HG02870 (cell line): ENCODE data around the gene LGALS3BP.

ENCODE experiments used
- ATAC-seq: cut with Tn5 transposase; IDR thresholded peaks from one replicate; pipeline ENCODE4 v1.9.1; 2021; ENCODE audit warnings: mild to moderate bottlenecking, moderate library complexity; ENCODE audit not compliant: unreplicated experiment

LGALS3BP gene

DNA sequence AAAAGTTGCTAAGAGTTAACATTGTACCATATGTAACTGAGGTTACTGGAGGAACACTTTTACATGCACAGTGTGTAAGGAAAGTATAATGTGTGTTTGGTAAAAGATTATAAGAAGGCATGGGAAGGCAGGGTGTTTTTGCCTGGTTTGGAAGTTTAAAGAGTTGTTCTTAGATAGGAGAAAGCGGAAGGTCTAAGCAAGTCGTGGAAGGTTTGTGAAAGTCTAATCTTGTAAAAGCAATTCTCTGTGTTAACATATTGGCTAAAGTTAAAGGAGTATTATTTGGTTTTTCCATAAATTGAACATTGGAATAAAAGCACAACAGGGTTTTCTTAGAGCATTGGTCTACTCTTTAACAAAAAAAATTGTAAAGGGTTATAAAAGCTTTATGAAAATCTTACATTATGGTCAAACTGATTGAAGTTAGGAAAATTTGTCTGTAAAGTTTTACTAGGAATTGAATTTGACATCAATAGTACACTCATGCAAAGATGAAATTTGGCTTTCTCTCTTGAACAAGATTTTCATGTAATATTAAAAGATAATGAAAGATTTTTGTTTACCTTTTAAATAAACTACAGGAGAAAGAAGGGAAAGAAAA is 34.5 kb upstream of the LGALS3BP start:
- no peak for ATAC-seq

DNA sequence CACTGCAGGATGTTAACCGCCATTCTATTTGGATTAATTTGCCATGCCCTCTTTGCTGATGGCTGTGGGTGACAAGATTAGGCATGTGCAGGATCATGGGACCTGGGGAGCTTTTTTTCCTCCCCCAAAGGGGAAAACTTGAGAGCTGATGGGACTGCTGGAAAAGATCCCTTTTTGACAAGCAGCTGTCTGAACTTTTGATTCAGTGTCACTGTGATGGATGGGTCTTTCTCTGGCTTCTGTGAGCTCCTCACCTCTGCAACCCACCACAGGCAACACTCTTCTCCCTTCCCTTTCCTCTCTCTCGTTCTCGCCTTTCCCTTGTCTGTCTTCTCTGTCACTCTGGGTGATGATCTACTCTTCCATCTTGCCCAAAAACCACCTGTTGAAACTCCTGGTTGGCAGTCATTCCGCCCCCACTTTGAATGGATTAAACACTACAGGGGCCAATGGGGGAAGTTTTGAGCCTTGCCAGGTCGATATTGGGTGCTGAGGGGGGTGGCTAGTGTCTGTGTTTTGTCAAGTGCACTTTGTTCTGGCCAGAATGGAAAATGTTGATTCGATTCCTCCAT is 32.9 kb upstream of the LGALS3BP start:
- ATAC-seq: no peak

DNA sequence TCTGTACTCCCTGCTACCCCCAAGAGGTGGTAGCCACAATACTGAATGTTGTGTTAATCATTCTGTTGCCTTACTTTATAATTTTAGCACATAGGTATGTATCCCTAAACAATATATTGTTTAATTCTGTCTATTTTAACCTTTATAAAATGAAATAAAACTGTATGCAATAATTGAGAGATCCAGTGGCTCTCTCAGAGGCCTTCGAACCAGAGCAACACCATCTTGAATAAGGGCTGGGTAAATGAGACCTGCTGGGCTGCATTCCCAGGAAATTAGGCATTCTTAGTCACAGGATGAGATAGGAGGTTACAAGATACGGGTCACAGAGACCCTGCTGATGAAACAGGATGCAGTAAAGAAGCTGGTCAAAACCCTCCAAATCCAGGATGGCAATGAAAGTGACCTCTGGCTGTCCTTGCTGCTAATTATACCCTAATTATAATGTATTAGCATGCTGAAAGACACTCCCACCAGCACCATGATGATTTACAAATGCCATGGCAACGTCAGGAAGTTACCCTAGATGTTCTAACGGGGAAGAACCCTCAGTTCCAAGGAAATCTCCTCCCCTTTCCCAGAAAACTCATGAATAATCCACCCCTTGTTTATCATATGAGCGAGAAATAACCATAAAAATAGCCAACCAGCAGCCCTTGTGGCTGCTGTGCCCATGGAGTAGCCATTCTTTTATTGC is 31.9 kb upstream of the LGALS3BP start:
- ATAC-seq: no peak

DNA sequence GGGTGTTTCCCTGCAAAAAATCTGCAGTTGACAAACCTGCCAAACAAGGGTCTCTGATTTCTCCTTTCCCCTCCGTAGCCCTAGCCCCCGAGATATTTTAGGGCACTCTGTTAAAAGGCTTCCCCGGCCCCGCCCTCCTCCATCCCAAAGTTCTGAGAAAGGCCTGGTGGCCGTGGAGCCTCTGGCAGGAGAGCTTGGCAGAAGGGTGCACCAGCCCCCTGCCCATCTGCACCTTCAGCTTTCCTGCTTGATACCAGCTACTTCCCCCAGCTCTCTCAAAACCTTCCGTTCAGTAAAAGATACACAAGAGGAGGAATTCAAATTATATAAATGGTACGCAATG is 30.6 kb upstream of the LGALS3BP start:
- ATAC-seq: no peak

DNA sequence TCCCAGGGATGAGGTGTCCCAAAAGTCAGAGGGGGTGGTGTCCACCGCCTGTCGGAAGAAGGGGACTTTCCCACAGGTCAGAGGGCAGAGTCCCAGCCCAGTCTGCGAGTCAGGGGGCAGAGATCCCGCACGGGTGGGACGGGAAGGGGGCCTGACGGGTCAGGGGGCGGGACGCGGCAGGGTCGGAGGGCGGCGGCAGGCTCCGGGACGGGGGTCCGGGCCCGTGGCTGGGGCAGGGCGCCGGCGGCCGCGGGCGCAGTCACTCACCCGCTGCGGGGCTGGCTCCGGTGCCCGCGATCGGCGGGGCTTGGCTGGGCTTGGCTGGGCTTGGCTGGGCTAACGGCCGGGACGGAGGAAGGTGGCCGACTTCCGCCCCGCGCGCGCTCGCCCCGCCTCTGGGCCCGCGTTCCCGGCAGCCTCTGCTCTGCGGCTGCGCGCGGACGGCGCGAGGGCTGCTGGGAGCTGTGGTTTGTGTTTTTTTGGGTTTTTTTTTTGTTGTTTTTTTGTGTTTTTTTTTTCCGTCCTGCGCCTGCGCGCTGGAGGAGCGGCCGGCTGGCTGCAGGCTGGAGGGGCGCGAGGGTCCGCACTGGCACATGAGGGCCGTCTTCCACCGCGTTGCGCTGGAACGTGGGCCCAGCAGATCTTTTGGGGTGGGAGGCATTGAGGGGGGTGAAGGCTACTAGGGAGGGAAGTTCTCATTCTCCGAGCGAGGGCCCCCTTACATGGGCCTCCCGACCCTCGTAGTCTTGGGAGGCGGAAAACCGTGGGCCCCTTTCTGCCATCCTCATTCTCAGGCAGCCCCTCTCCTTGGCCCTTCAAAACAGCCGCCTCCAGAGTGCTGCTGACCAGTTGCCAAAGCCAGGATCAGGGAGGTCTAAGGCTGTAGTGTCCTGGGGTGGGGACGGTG is 29.9 kb upstream of the LGALS3BP start, which contains the start of gene CANT1:
CANT1 (minus strand) TSS at position 368 of the 907 bp plus-strand sequence. CDS start 12,142 bp downstream, outside the sequence.
- ATAC-seq: peak; percentile 81

DNA sequence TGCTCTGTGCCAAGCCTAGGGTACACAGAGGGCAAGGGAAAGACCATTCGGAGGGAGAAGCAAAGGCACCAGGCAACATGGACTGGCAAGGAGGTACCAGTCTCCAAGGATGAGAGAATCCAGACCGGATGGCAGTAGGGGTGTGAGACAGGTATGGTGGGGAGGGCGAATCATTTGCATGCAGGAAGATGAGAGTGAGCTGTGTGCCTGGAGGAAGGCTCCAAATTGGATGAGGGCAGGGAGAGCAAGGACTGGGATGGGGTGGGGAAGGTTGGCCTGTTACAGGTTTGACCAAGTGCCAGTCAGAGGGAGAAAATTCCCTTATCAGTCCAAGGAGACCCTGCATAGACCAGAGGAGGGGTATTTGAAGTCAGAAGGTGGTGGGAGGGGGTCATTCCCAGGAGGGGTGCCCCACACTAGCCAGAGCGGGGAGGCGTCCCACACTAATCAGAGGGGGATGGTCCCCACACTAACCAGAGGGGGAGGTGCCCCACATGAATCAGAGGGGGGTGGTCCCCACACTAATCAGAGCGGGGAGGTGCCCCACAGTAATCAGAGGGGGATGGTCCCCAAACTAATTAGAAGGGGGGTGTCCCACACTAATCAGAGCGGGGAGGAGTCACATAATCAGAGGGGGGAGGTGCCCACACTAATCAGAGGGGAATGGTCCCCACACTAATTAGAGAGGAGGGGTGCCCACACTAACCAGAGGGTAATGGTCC is 29.1 kb upstream of the LGALS3BP start:
- no peak for ATAC-seq

DNA sequence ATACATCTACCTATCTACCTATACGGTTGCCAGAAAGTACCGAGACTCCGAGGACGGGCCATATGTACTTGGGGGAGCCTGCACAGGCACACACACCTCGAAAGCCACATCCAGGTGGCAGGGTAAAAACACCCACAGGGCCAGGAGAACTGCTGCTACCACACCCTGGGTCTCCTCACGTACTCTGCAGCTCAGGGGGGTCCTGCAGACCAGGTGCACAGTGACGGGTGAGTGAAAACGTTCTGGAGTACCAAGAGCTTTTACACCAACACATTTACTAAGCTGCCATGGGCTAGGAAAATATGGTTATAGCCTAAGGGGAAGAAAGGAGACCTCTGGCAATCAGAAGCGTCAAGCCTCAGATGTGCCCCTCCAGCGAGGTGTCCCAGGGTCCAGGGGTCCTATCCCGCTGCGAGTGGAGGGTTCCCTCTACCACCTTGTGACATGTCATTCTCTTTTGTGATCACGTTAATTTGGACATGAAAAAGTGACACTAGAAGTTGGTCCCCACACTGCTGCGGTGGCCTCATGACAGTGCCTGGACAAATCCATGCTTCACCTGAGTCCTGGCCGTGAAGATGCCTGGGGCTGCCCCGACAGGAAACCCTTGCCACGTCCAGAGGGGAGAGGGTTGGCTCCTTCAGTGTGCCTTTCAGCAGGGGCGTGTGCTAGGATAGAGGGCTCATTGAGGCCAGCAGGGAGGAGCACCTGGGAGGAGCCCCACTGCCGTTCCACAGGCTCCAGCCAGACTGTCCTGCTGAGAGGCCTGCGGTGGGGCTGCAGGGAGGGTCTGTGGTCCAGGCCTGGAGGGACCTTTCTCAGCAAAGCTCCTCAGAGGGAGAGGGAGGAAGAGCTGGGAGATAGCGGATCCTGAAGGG is 28.0 kb upstream of the LGALS3BP start:
- no peak for ATAC-seq

DNA sequence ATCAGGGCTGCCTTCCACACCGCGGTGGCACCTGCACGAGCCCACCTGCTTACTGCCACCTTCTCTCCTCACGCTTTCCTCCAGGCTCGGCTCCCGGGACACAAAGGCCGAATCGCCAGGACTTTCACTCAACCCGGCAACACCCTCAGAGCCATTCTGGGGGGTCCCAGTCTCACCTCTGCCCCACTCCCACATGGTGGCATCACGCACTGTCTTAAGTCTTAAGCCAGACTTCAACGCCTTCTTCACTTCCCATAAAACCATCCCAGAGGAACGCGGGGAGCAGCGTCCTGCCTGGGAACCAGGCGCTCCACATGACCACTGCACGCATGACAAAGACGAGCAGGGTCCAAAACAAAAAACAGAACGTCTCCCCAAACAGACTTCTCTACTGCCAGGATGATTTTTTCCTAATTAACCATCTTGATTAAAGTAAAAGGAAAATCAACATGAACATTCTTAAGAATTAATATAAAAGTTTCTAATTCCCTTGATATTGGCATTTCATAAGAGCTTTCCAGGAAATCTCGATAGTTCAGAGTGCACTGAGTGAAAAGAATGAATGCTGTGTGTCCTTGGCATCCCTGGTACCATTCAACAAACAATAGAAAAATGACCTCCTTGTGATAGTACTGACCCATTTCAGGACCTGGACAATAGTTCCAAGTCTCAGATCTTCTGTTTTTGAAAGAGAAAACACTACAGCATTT is 27.2 kb upstream of the LGALS3BP start:
- no peak for ATAC-seq

DNA sequence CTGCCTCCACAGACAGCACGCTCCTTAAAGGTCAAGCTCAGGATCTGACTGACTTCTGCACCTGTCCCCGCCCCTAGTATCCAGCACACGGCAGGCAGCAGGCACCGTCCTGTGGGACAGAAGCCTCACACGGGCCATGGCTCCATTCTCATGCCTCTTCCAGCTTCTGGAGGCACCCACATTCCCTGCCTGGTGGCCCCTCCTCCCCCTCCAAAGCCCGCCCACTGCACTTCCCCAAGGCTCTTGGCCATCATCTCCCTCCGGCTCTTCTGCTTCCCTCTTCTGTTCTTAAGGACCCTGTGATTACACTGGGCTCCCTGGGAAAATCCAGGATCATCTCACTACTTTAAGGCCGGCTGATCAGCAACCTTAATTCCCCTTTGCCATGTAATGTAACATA is 26.3 kb upstream of the LGALS3BP start:
- no peak for ATAC-seq

DNA sequence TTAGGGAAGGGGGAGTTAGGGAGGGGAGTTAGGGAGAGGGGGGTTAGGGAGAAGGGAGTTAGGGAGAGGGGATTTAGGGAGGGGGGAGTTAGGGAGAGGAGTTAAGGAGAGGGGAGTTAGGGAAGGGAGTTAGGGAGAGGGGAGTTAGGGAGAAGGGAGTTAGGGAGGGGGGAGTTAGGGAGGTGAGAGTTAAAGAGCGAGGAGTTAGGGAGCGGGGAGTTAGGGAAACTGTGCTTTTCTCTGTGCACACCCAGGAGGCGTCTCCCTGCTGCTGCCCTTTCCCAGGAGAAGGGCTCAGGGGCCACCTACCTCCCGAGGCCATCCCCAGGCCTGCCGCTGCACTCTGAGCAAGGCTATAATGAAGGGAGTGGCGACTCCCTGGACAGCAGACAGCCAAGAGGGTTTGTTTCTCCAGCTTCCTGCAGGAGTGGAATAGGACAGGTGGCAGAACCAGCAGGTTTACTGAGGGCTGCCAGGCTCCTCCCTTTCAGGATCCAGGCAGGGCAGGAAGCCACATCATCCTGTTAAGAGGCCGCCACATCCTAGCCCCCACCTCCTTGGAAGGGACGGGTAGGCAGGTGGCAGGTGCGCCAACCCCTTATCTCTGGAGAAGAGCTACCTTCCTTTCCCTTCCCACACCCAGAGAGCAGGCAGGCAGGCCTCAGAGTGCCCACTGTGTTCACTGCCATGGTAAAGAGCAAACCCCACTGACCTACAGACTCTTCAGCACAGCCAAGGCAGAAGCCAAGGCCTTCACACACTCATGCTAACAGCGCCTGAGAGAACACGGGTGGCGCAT is 25.5 kb upstream of the LGALS3BP start:
- no peak for ATAC-seq

DNA sequence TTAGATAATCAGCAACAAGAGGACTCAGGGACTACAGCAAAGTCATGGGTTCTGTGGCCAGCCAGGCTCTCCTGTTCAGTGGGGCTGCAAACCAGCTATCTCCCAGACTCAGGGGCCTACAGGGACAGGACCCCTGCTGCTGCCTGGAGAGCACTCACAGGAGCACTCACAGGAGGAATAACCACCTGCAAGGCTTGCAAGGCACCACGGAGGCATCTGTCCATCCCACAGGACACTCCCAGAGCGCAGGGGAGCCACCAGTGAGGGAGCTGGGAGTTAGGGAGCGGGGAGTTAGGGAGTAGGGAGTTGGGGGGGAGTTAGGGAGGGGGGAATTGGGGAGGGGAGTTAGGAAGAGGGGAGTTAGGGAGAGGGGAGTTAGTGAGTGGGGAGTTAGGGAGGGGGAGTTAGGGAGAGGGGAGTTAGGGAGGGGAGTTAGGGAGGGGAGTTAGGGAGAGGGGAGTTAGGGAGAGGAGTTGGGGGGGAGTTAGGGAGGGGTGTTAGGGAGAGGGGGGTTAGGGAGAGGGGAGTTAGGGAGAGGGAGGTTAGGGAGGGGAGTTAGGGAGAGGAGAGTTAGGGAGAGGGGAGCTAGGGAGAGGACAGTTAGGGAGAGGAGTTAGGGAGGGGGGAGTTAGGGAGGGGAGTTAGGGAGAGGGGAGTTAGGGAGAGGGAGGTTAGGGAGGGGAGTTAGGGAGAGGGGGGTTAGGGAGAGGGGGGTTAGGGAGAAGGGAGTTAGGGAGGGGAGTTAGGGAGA is 24.1 kb upstream of the LGALS3BP start:
- no peak for ATAC-seq

DNA sequence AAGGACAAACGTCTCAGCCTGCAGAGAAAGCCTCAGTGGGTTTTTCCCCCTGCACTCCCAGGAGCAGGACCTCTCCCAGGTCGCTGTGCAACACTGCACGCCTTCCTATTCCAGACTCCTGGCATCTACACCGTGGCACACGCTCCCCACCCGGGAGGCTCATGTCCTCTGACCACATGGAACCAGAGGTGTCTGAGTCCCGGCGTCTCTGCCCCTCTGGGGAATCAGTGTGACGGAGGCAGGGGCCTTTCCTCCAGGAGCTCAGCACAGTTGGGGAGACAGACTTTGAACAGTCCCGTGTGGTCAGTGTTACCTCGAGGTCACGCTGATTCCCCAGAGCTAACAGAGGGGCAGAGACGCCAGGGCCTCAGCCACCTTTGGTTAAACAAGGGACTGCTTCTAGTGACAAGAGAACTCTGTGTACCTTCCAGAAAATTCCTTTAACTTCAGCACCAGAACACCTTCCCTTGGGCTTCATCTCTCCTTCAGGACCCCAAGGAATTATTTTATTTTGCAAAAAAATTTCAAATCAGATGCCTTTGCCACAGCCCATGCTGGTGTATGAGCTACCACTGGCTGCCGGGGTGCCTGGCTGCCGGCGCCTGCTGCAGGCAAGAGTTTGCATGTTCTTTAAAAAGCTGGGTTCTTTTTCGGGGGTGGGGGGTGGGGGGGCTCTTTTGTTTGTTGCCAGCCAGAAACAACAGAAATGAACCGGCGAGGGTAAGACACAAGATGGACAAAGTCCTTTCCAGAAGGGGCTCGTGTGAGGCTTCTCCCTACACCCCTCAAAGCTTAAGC is 23.3 kb upstream of the LGALS3BP start:
- ATAC-seq: no peak

DNA sequence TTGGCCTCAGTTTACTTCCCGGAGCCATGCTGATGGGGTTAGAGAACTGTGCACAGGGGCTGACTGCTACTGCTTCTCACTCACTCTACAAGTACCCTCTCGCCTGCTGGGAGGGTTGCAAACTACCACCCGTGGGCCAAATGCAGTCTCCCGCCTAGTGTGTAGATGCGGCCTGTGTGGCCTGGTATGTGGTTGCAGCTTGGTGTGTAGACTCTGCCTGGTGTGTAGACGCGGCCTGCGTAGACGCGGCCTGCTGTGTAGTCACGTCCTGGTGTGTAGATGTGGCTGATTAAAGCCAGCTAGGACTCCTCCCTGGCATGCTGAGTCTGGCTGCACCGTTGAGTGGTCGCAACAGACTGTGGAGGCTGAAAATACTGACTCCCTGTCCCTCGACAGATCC is 22.6 kb upstream of the LGALS3BP start:
- no peak for ATAC-seq

DNA sequence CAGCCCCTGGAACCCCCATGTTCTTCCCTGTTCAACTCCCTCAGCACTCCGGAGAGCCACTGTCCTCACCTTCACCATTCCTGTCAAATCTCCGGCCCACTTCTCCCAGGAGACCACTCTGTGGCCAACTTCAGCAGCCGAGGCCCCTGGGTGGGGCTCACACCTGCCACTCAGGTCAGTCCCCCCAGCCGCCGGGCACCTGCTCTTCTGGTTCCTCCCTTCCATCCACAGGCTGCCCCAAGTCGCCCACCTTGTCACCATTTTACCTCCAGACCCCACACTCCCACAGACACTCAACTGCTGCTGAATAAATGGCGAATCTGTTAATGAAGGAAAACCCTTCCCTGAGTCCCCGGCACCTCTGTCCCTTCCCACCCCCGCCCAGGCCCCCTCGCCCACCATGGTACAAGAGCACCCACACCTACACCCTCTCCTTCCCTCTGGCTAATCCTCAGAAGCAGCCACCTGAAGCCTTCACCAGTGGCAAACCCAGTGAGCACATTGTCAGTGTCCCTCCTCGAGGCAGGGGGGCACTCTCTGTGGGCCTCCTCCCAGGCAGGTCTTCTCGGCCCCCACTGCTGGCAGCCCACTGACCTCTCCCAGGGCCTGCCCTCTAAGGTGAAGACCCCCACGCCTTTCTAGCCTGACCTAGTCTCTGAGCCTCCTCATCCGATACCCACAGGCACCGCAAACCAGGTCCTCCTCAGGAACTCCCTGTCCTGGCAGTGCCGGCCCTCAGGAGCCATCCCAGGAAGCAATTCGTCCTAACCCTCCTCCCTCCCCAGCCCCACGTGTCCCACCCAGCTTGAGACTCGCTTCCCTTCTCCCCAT is 21.7 kb upstream of the LGALS3BP start:
- ATAC-seq: no peak

DNA sequence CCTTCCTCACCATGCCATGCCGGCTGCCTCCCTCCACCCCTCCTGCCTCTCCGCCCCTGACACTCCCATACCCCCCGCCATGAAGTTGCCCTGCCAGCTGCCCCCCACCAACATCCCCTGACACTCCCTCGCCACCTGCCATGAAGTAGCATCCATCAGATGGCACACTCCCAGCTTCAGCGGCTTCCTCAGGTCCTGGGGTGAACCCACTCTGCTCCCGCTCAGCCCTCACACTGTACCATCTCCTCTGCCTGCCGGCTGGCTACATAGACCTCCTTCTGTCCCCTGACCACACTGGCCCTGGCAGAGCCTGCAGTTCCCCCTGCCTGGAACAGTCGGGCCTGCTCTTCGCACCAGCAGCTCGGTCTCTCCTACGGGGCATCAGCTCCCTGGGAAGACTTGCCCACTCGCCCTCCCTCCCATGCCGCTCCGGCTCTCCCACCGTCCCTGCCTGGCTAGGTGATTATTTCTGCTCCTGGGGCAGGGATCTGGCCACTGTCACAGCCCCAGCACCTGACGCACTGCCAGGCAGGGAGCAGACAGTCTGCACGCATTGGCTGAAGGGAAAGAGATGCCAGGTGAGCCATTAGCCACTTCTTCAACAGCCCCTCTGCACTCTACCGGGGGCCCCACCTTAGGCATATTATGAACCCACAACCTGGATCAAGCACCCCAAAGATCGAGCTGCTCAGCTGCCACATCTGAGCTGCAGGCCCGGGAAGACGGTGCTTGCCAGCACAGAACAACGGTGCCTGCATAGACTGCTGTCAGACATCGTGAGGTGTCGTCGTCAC is 20.9 kb upstream of the LGALS3BP start:
- no peak for ATAC-seq
